Osteoblast (primary cell): ENCODE results near the gene ALX3. TPM values are rescaled to one million over a fixed set of nuclear protein-coding genes. Genes with fewer than 3 reads are reported as not detected.
"Not testable (repeated sequence)": the region's sequence is repeated elsewhere in the genome, so short reads cannot be mapped to it uniquely, and the experiment has no call there.

ENCODE experiments used
- DNase-seq: peaks from one replicate; pipeline ENCODE4 v3.0.0; 2011; ENCODE audit warnings: low spot score, mixed read lengths; ENCODE audit not compliant: insufficient read length; ENCODE audit errors: missing footprints
- H2AFZ ChIP-seq: 2 replicates; pipeline ENCODE4 v1.6.0; 2011; ENCODE audit warnings: mild to moderate bottlenecking, low read length
- H3K27ac ChIP-seq: 2 replicates; pipeline ENCODE4 v1.5.1; 2011; ENCODE audit warnings: mild to moderate bottlenecking, low read depth, low read length, moderate library complexity
- H3K27me3 ChIP-seq: 2 replicates; pipeline ENCODE4 v1.6.0; 2012; ENCODE audit warnings: mild to moderate bottlenecking, control low read depth, inconsistent platforms, low read length, moderate library complexity; ENCODE audit not compliant: insufficient read depth
- H3K36me3 ChIP-seq: 2 replicates; pipeline ENCODE4 v1.5.1; 2011; ENCODE audit warnings: mild to moderate bottlenecking, low read length, control low read depth, moderate library complexity; ENCODE audit not compliant: insufficient read depth
- H3K4me1 ChIP-seq: 2 replicates; pipeline ENCODE4 v1.5.1; 2011; ENCODE audit warnings: mild to moderate bottlenecking, low read length, control low read depth, moderate library complexity; ENCODE audit not compliant: insufficient read depth
- H3K4me2 ChIP-seq: 2 replicates; pipeline ENCODE4 v1.6.0; 2011; ENCODE audit warnings: mild to moderate bottlenecking, low read length; ENCODE audit not compliant: insufficient read depth
- H3K4me3 ChIP-seq: fragments of 200-600 bp; sonication (generic); 3 replicates; pipeline ENCODE4 v1.5.1; 2012; ENCODE audit warnings: mild to moderate bottlenecking, low read length, inconsistent platforms; ENCODE audit not compliant: insufficient read depth
- H3K79me2 ChIP-seq: 2 replicates; pipeline ENCODE4 v1.6.0; 2012; ENCODE audit warnings: mild to moderate bottlenecking, low read length, control low read depth, inconsistent platforms; ENCODE audit not compliant: insufficient read depth
- H3K9me3 ChIP-seq: 2 replicates; pipeline ENCODE4 v1.5.1; 2011; ENCODE audit warnings: low read depth, low read length, control low read depth
- H4K20me1 ChIP-seq: 2 replicates; pipeline ENCODE4 v1.6.0; 2012; ENCODE audit warnings: mild to moderate bottlenecking, low read length, control low read depth; ENCODE audit not compliant: insufficient read depth
- total RNA-seq: library from RNA; depleted of rRNA; stranded (reverse); fragments of >200 nt; gene quantifications from 2 replicates; pipeline ENCODE4 v1.2.3, GENCODE V29; 2012
- TF ChIP-seq, protein P1 (sequence below): IDR thresholded peaks from 2 replicates; pipeline ENCODE4 v1.5.1; 2011; ENCODE audit warnings: mild to moderate bottlenecking, low read depth, low read length, moderate library complexity; ENCODE audit errors: extremely low read depth

The ALX3 gene
- total RNA-seq, 1 donor = not detected

DNA sequence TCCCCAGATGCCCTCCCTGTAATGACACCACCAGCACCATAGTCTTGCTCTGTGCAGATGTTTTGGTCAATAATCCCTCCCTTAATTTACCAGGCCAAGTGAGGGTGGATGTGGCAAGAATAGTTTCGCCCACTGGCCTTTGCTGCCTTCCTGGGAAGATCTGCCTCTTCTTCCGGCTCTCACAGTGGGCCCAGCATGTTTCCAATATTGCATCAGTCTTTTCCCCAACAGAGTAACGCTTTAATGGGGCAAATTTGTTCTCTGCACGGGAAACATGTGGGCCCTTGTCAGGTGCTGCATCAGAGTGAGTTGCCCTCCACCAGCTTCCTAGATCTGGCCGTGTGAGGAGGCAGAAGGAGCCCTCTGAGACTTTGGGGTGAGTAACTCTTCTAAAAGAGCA is 12.0 kb upstream of the ALX3 start:
- Histone ChIP-seq H3K4me1 (peaks cover 8% of the 10 kb centered on the region), H3K4me2 (no peak overlapping the region), H3K36me3 (no peaks in the 10 kb centered on the region), H4K20me1 (no peaks in the 10 kb centered on the region), H2AFZ (no peak overlapping the region), H3K79me2 (no peaks in the 10 kb centered on the region), H3K27ac (no peak overlapping the region), H3K4me3 (no peak overlapping the region), H3K9me3 (no peaks in the 10 kb centered on the region), H3K27me3 (peaks cover 52% of the 10 kb centered on the region)
- TF ChIP-seq, protein P1, sequence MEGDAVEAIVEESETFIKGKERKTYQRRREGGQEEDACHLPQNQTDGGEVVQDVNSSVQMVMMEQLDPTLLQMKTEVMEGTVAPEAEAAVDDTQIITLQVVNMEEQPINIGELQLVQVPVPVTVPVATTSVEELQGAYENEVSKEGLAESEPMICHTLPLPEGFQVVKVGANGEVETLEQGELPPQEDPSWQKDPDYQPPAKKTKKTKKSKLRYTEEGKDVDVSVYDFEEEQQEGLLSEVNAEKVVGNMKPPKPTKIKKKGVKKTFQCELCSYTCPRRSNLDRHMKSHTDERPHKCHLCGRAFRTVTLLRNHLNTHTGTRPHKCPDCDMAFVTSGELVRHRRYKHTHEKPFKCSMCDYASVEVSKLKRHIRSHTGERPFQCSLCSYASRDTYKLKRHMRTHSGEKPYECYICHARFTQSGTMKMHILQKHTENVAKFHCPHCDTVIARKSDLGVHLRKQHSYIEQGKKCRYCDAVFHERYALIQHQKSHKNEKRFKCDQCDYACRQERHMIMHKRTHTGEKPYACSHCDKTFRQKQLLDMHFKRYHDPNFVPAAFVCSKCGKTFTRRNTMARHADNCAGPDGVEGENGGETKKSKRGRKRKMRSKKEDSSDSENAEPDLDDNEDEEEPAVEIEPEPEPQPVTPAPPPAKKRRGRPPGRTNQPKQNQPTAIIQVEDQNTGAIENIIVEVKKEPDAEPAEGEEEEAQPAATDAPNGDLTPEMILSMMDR = no peak
- no peak for DNase-seq

DNA sequence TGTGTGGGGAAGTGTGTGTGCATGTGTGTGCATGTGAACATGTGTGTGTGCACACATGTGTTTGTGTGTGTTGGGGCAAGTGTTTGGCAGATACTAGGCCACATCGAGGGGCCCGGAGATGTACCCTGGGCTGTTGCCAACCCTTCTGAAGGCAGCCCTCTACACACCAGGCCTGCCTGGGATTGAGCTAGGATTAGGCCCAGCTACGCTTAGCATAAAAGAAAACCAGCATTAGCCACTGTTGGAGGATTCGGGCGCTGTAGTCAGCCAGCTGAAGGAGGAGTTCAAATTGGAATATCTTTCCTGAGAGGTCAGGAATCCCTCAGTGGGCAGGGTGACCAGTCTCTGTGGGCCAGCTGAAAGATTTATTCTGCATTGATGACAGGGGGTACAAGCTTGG is 10.6 kb upstream of the ALX3 start:
- no peak overlapping the region for H3K4me3 ChIP-seq
- no peak overlapping the region for H2AFZ ChIP-seq
- H3K4me1 ChIP-seq = peaks cover 8% of the 10 kb centered on the region
- DNase-seq = no peak
- peaks cover 39% of the 10 kb centered on the region for H3K27me3 ChIP-seq
- H3K36me3 ChIP-seq = no peaks in the 10 kb centered on the region
- no peaks in the 10 kb centered on the region for H4K20me1 ChIP-seq
- no peaks in the 10 kb centered on the region for H3K9me3 ChIP-seq
- H3K4me2 ChIP-seq = no peak overlapping the region
- H3K27ac ChIP-seq = no peak overlapping the region
- TF ChIP-seq, protein P1 = no peak
- no peaks in the 10 kb centered on the region for H3K79me2 ChIP-seq

DNA sequence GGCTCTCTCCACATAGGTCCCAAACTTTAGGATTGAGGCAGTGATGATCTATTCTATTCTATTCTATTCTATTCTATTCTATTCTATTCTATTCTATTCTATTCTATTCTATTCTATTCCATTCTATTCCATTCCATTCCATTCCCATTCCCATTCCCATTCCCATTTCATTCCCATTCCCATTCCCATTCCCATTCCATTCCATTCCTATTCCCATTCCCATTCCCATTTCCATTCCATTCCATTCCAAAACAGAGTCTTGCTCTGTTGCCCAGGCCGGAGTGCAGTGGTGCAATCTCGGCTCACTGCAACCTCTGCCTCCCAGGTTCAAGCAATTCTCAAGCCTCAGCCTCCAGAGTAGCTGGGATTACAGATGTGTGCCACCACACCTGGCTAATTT is 9.5 kb upstream of the ALX3 start:
- not testable (repeated sequence) for H3K4me3 ChIP-seq, H3K4me1 ChIP-seq, H2AFZ ChIP-seq, H3K9me3 ChIP-seq, H4K20me1 ChIP-seq, H3K4me2 ChIP-seq, H3K79me2 ChIP-seq, H3K36me3 ChIP-seq, DNase-seq, H3K27ac ChIP-seq
- H3K27me3 ChIP-seq = peaks cover 28% of the 10 kb centered on the region

DNA sequence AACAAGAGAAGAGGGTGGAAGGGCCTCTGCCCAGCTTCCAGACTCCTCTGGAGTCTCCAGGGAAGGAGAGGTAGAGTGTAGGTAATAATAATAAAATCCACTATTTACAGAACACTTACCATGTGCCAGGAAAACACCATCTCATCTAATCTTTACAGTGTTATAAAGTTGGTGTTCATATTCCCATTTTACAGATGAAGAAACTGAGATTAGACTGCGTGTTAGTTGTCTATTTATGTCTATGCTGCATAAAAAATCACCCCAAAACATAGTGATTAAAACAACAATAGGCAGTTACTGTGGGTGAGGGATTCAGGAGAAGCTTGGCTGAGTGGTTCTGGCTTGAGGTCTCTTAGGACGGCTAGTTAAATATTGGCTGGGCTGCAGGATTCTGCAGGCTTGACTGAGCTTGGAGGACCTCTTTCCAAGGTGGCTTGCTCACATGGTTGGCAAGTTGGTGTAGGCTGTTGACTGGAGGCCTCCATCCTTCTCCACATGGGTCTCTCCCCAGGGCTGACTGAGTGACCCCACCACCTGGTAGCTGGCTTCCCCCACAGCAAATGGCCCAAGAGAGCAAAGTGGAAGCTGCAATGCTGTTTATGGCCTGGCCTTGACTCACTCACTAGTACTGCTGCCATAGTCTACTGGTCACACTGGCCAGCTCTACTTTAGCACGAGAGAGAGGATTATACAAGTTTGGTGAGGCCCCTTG is 6.5 kb upstream of the ALX3 start:
- DNase-seq = no peak
- no peaks in the 10 kb centered on the region for H3K79me2 ChIP-seq
- H3K4me2 ChIP-seq = no peak overlapping the region
- no peaks in the 10 kb centered on the region for H3K36me3 ChIP-seq
- no peaks in the 10 kb centered on the region for H3K4me1 ChIP-seq
- no peak overlapping the region for H2AFZ ChIP-seq
- no peak overlapping the region for H3K4me3 ChIP-seq
- H3K9me3 ChIP-seq = no peaks in the 10 kb centered on the region
- peaks cover 23% of the 10 kb centered on the region for H3K27me3 ChIP-seq
- no peaks in the 10 kb centered on the region for H4K20me1 ChIP-seq
- H3K27ac ChIP-seq = no peak overlapping the region
- TF ChIP-seq, protein P1 = no peak
